OCI-LY1 (cell line): ENCODE data around the gene DNAAF8.

Experiments
- H2AFZ ChIP-seq: fragments of 200-600 bp; sonication (generic), shearing (Covaris generic); 2 replicates; pipeline ENCODE4 v1.6.0; 2014; ENCODE audit warnings: antibody characterized with exemption, mild to moderate bottlenecking, low read length
- H3F3A ChIP-seq: fragments of 200-600 bp; sonication (generic), shearing (Covaris generic); 2 replicates; pipeline ENCODE4 v1.6.0; 2014; ENCODE audit warnings: mild to moderate bottlenecking, antibody characterized with exemption, low read length, moderate library complexity; ENCODE audit not compliant: insufficient read depth
- H3K27ac ChIP-seq: fragments of 200-600 bp; sonication (generic); 2 replicates; pipeline ENCODE4 v1.5.1; 2014; ENCODE audit warnings: low read length, mixed run types, mild to moderate bottlenecking, low read depth; ENCODE audit not compliant: poor library complexity, severe bottlenecking
- H3K27me3 ChIP-seq: fragments of 200-600 bp; sonication (generic); 2 replicates; pipeline ENCODE4 v1.6.0; 2014; ENCODE audit warnings: antibody characterized with exemption, mild to moderate bottlenecking, low read length, moderate library complexity; ENCODE audit not compliant: insufficient read depth
- H3K36me3 ChIP-seq: fragments of 200-600 bp; sonication (generic); 2 replicates; pipeline ENCODE4 v1.6.1; 2014; ENCODE audit warnings: mild to moderate bottlenecking, antibody characterized with exemption, low read length, moderate library complexity, mixed read lengths; ENCODE audit not compliant: insufficient read depth
- H3K4me1 ChIP-seq: fragments of 200-600 bp; sonication (generic); 2 replicates; pipeline ENCODE4 v1.5.1; 2014; ENCODE audit warnings: mild to moderate bottlenecking, low read length, moderate library complexity; ENCODE audit not compliant: insufficient read depth, severe bottlenecking
- H3K4me2 ChIP-seq: fragments of 200-600 bp; sonication (generic), shearing (Covaris generic); 2 replicates; pipeline ENCODE4 v1.6.1; 2014; ENCODE audit warnings: low read length
- H3K4me3 ChIP-seq: fragments of 200-600 bp; sonication (generic); 2 replicates; pipeline ENCODE4 v1.5.1; 2014; ENCODE audit warnings: low read length, low read depth, mild to moderate bottlenecking, mixed read lengths; ENCODE audit not compliant: poor library complexity, severe bottlenecking
- H3K79me2 ChIP-seq: fragments of 200-600 bp; shearing (Covaris generic); 2 replicates; pipeline ENCODE4 v1.6.1; 2016; ENCODE audit warnings: mixed run types, low read length, mixed read lengths; ENCODE audit not compliant: insufficient read depth
- H3K9ac ChIP-seq: fragments of 200-600 bp; sonication (generic), shearing (Covaris generic); 2 replicates; pipeline ENCODE4 v1.6.1; 2014; ENCODE audit warnings: mild to moderate bottlenecking, low read length, mixed read lengths
- H3K9me2 ChIP-seq: fragments of 200-600 bp; sonication (generic), shearing (Covaris generic); 2 replicates; pipeline ENCODE4 v1.6.1; 2014; ENCODE audit warnings: low read depth, mild to moderate bottlenecking, low read length, mixed read lengths
- H3K9me3 ChIP-seq: fragments of 200-600 bp; shearing (Covaris generic); 2 replicates; pipeline ENCODE4 v1.6.1; 2014; ENCODE audit warnings: low read length, mixed read lengths
- H4K20me1 ChIP-seq: fragments of 200-600 bp; sonication (generic), shearing (Covaris generic); 2 replicates; pipeline ENCODE4 v1.6.0; 2016; ENCODE audit warnings: mild to moderate bottlenecking, low read length; ENCODE audit not compliant: insufficient read depth
- EZH2 ChIP-seq: fragments of 200-600 bp; sonication (generic), shearing (Covaris generic); IDR thresholded peaks from 2 replicates; pipeline ENCODE4 v1.8.0; 2017; ENCODE audit warnings: borderline replicate concordance, mixed run types, mild to moderate bottlenecking, antibody characterized with exemption, low read length, moderate library complexity, mixed read lengths
- TF ChIP-seq, protein P1 (sequence below): fragments of 200-600 bp; sonication (generic), shearing (Covaris generic); IDR thresholded peaks from 2 replicates; pipeline ENCODE4 v1.5.1; 2017; ENCODE audit warnings: mild to moderate bottlenecking, antibody characterized with exemption, low read length, moderate library complexity, mixed read lengths

DNAAF8 gene

DNA sequence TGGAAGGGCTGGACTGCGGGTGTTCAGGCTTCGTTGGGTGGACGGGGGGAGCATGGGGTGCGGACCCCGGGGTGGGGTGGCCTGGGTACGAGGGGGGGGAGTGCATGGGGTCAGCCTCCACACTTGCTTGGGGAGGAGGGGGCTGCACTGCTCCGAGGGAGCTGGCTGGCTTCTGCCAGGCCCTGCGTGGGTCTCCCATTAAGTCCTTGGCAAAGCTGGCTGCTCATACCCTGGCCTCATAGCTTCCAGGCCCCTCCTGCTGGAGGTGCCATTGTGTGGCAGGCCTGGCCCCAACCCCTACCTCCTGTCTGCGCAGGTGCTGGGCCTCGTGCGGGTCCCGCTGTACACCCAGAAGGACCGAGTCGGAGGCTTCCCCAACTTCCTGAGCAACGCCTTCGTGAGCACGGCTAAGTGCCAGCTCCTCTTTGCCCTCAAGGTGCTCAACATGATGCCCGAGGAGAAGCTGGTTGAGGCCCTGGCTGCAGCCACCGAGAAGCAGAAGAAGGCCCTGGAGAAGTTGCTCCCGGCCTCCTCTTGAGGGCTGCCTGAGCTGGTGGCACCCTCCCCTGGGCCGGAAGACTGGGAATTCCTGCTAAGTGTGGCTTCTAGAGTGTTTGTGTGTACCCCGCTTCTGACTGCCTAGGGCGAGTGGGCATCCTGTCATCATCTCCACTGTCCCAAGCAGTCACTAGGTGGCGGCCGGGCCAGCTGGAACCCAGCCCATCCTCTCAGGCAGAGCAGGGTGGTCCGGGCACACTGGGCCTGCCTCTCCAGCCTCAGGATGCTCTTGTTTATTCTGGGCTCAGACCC is 39.5 kb upstream of the DNAAF8 start:
- Histone ChIP-seq H3K9me3 (no peaks in the 10 kb centered on the region), H3F3A (no peaks in the 10 kb centered on the region; the same call in 1 of the 2 replicates), H3K79me2 (no peaks in the 10 kb centered on the region), H3K4me3 (peak overlapping the region; percentile 85), H2AFZ (no peak overlapping the region), H3K9me2 (no peaks in the 10 kb centered on the region), H3K36me3 (peaks cover 43% of the 10 kb centered on the region; the same call in 1 of the 2 replicates), H3K4me1 (peaks cover 21% of the 10 kb centered on the region), H3K9ac (peak overlapping the region; percentile 85), H3K4me2 (peak overlapping the region; percentile 77), H3K27ac (peak overlapping the region; percentile 17), H4K20me1 (no peaks in the 10 kb centered on the region), H3K27me3 (no peaks in the 10 kb centered on the region)
- TF ChIP-seq, protein P1, sequence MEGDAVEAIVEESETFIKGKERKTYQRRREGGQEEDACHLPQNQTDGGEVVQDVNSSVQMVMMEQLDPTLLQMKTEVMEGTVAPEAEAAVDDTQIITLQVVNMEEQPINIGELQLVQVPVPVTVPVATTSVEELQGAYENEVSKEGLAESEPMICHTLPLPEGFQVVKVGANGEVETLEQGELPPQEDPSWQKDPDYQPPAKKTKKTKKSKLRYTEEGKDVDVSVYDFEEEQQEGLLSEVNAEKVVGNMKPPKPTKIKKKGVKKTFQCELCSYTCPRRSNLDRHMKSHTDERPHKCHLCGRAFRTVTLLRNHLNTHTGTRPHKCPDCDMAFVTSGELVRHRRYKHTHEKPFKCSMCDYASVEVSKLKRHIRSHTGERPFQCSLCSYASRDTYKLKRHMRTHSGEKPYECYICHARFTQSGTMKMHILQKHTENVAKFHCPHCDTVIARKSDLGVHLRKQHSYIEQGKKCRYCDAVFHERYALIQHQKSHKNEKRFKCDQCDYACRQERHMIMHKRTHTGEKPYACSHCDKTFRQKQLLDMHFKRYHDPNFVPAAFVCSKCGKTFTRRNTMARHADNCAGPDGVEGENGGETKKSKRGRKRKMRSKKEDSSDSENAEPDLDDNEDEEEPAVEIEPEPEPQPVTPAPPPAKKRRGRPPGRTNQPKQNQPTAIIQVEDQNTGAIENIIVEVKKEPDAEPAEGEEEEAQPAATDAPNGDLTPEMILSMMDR = peak; percentile 38; the same call in 1 of the 2 replicates
- TF ChIP-seq EZH2 = no peak

DNA sequence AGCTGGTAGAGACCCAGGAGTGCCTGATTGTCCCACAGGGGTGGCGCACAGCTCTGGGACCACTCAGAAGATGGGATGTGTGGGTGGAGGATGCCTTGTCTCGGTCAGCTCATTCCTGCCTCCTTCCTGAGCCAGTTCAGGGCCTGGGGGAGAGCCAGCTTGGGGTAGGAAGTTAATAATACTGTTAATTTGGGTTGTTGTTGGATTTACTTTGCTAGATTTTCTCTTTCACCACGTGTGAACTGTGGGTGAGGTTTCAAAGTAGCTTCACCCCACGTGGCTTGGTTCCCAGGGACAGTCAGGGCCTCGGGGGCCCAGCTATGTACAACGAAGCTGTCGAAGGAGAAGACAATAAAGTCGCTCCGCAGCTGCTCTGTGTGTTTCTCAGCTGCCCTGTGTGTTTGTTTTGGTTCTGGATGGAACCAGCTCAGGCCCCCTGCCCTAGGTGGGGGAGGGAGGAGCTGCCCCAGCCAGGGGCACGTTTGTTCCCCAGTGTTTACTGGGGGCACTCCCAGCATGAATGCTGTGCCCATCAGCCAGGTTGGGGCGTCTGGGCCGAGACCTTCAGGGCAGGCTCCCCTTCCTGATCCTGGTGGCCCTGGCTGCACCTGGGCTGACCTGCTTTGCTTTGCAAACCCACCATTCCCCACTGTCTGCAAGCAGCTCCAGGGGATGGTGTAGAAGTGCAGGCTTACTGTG is 38.7 kb upstream of the DNAAF8 start:
- H3K4me3 ChIP-seq = no peak overlapping the region
- H3F3A ChIP-seq = no peaks in the 10 kb centered on the region; the same call in 1 of the 2 replicates
- no peaks in the 10 kb centered on the region for H3K9me2 ChIP-seq
- H2AFZ ChIP-seq = no peak overlapping the region
- H3K36me3 ChIP-seq = peaks cover 49% of the 10 kb centered on the region; the same call in 1 of the 2 replicates
- H3K79me2 ChIP-seq = no peaks in the 10 kb centered on the region
- peaks cover 21% of the 10 kb centered on the region for H3K4me1 ChIP-seq
- peak overlapping the region; percentile 17 for H3K27ac ChIP-seq
- no peaks in the 10 kb centered on the region for H4K20me1 ChIP-seq
- H3K27me3 ChIP-seq = no peaks in the 10 kb centered on the region
- H3K9me3 ChIP-seq = no peaks in the 10 kb centered on the region
- no peak overlapping the region; the same call in 1 of the 2 replicates for H3K9ac ChIP-seq
- H3K4me2 ChIP-seq = peak overlapping the region; percentile 77; the same call in 1 of the 2 replicates
- no peak for TF ChIP-seq EZH2
- TF ChIP-seq, protein P1 = no peak

DNA sequence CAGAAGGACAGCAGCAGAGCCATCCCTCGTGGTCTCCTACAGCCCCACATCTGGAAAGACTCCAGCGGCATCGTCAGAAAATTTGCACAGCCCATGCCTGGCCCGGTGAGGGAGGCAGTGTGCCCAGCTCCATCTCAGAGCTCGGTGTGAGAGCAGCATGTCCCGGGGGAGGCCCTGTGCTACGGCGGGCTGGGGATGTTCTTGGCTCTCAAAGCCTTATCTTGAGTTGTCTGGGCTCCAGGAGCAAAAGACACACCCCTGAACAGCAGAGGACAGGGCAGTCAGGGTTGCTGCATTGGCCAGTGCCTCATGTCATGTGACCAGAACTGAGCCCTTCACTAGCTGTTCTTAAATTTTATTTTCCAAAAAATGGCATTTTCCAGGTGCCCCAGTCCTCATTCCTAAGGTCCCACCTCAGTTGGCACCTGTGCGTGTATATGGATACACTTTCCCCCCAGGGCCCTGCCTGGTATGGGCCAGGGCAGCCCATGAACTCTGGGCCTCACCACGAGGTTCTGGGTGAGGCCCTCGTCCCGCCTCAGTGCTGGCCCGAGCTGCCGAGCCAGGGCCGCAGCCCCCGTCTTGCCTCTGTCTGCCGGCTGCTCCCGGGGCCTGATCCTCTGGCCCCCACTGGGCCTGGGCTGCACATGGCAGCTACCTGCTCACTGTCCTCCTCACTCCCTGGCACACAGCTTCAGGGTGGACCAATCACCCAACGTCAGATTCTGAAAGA is 38.0 kb upstream of the DNAAF8 start:
- Histone ChIP-seq H3K36me3 (peaks cover 56% of the 10 kb centered on the region; the same call in 1 of the 2 replicates), H3K27me3 (no peaks in the 10 kb centered on the region), H3K27ac (no peak overlapping the region), H3K4me1 (peaks cover 21% of the 10 kb centered on the region), H4K20me1 (no peaks in the 10 kb centered on the region), H3K4me3 (no peak overlapping the region), H3K4me2 (no peak overlapping the region), H3K9me3 (no peaks in the 10 kb centered on the region), H3K79me2 (no peaks in the 10 kb centered on the region), H2AFZ (no peak overlapping the region), H3K9me2 (no peaks in the 10 kb centered on the region), H3K9ac (no peak overlapping the region), H3F3A (no peaks in the 10 kb centered on the region; the same call in 1 of the 2 replicates)
- TF ChIP-seq, protein P1 = no peak
- TF ChIP-seq EZH2 = no peak
